Activated B cell treated with CpG ODN at 0.5 μM for 24 hours (primary cell): Measurements from ENCODE around the gene HIPK1. TPM values are rescaled to one million over a fixed set of nuclear protein-coding genes. Genes with fewer than 3 reads are reported as not detected.
"Not testable (repeated sequence)": the region's sequence is repeated elsewhere in the genome, so short reads cannot be mapped to it uniquely, and the experiment has no call there.

Experiments
- ATAC-seq: fragments of 200-7000 bp; cut with Tn5 transposase; one replicate; pipeline ENCODE4 v1.10.0; 2021; ENCODE audit warnings: low read depth, mild to moderate bottlenecking, moderate library complexity
- CTCF ChIA-PET: fragments of 350-600 bp; sonication (Branson Sonifier 250); formaldehyde crosslinking; loops from one replicate; lab custom pipeline; 2021; ENCODE audit warnings: antibody characterized with exemption; lab: Charles Lee
- POLR2A ChIA-PET: fragments of 350-600 bp; sonication (Branson Sonifier 250); formaldehyde crosslinking; loops from one replicate; lab custom pipeline; 2021; ENCODE audit warnings: antibody characterized with exemption; lab: Charles Lee
- DNase-seq: peaks from one replicate; pipeline ENCODE4 v3.0.0; 2022
- H3K27ac Mint-ChIP-seq: one replicate; pipeline ENCODE4 v1.8.0; 2020; ENCODE audit warnings: mixed read lengths
- H3K27me3 Mint-ChIP-seq: one replicate; pipeline ENCODE4 v1.8.0; 2021; ENCODE audit warnings: mixed read lengths
- H3K36me3 Mint-ChIP-seq: one replicate; pipeline ENCODE4 v1.8.0; 2021; ENCODE audit warnings: low read depth, mixed read lengths
- H3K4me1 Mint-ChIP-seq: one replicate; pipeline ENCODE4 v1.8.0; 2021; ENCODE audit warnings: mixed read lengths
- H3K4me3 Mint-ChIP-seq: one replicate; pipeline ENCODE4 v1.8.0; 2020; ENCODE audit warnings: mild to moderate bottlenecking, mixed read lengths
- H3K9me3 Mint-ChIP-seq: one replicate; pipeline ENCODE4 v1.8.0; 2020; ENCODE audit warnings: mixed read lengths
- intact Hi-C: fragments of 100-400 bp; cut with micrococcal nuclease; formaldehyde crosslinking; loops from one replicate; pipeline ENCODE4 v1.15.1; 2024
- total RNA-seq: library from RNA; stranded (reverse); gene quantifications from 2 replicates; pipeline ENCODE4 v1.2.3, GENCODE V29; 2022
- TF ChIP-seq, protein P1 (sequence below): fragments of 200-600 bp; IDR thresholded peaks from one replicate; pipeline ENCODE4 v1.8.0; 2022; ENCODE audit warnings: antibody characterized with exemption, mild to moderate bottlenecking

The HIPK1 gene
- total RNA-seq, 1 donor from 2014 or later = 39.0 TPM

- H3K27ac Mint-ChIP-seq = no peak overlapping the region
- TF ChIP-seq, protein P1, sequence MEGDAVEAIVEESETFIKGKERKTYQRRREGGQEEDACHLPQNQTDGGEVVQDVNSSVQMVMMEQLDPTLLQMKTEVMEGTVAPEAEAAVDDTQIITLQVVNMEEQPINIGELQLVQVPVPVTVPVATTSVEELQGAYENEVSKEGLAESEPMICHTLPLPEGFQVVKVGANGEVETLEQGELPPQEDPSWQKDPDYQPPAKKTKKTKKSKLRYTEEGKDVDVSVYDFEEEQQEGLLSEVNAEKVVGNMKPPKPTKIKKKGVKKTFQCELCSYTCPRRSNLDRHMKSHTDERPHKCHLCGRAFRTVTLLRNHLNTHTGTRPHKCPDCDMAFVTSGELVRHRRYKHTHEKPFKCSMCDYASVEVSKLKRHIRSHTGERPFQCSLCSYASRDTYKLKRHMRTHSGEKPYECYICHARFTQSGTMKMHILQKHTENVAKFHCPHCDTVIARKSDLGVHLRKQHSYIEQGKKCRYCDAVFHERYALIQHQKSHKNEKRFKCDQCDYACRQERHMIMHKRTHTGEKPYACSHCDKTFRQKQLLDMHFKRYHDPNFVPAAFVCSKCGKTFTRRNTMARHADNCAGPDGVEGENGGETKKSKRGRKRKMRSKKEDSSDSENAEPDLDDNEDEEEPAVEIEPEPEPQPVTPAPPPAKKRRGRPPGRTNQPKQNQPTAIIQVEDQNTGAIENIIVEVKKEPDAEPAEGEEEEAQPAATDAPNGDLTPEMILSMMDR = no peak
- peaks cover 2% of the 10 kb centered on the region for H3K9me3 Mint-ChIP-seq
- peaks cover 13% of the 10 kb centered on the region for H3K27me3 Mint-ChIP-seq
- H3K4me3 Mint-ChIP-seq = no peak overlapping the region
- intact Hi-C loops = no loop called here
- no peaks in the 10 kb centered on the region for H3K4me1 Mint-ChIP-seq
- ChIA-PET CTCF (no interaction called here), POLR2A (no interaction called here)
- ATAC-seq (no peak), DNase-seq (no peak)
- no peaks in the 10 kb centered on the region for H3K36me3 Mint-ChIP-seq
These were observed 73.5 kb downstream of the HIPK1 start for GRCh38 chr1:114002492-114003239.

GRCh38 chr1:114003431-114003830 lies 74.3 kb downstream of the HIPK1 start:
- CTCF ChIA-PET = no interaction called here
- DNase-seq = no peak
- intact Hi-C loops = no loop called here
- TF ChIP-seq, protein P1 = no peak
- Mint-ChIP-seq H3K36me3 (no peaks in the 10 kb centered on the region), H3K4me3 (no peak overlapping the region), H3K9me3 (peaks cover 2% of the 10 kb centered on the region), H3K4me1 (no peaks in the 10 kb centered on the region), H3K27ac (no peak overlapping the region), H3K27me3 (peaks cover 13% of the 10 kb centered on the region)
- POLR2A ChIA-PET = no interaction called here
- ATAC-seq = no peak

GRCh38 chr1:114006825-114007224 lies 77.7 kb downstream of the HIPK1 start:
- H3K9me3 Mint-ChIP-seq, H3K27ac Mint-ChIP-seq, DNase-seq: not testable (repeated sequence)

GRCh38 chr1:114008480-114008941 lies 79.4 kb downstream of the HIPK1 start:
- intact Hi-C loops = no loop called here
- ATAC-seq (no peak), DNase-seq (no peak)
- no peaks in the 10 kb centered on the region for H3K36me3 Mint-ChIP-seq
- ChIA-PET CTCF (no interaction called here), POLR2A (no interaction called here)
- no peak overlapping the region for H3K27ac Mint-ChIP-seq
- no peak overlapping the region for H3K4me3 Mint-ChIP-seq
- H3K27me3 Mint-ChIP-seq = peaks cover 9% of the 10 kb centered on the region
- H3K9me3 Mint-ChIP-seq = peaks cover 2% of the 10 kb centered on the region
- H3K4me1 Mint-ChIP-seq = no peaks in the 10 kb centered on the region
- TF ChIP-seq, protein P1 = no peak

More at GRCh38 chr1:114006825-114007224, 77.7 kb downstream of the HIPK1 start:
- H3K27me3 Mint-ChIP-seq = peaks cover 13% of the 10 kb centered on the region
- intact Hi-C loops, POLR2A ChIA-PET, CTCF ChIA-PET, ATAC-seq, H3K4me1 Mint-ChIP-seq, H3K36me3 Mint-ChIP-seq, H3K4me3 Mint-ChIP-seq: not testable (repeated sequence)

- TF ChIP-seq, protein P1 = no peak
- POLR2A ChIA-PET = no interaction called here
- DNase-seq = no peak
- no peak for ATAC-seq
- no peak overlapping the region for H3K27ac Mint-ChIP-seq
- H3K36me3 Mint-ChIP-seq = no peaks in the 10 kb centered on the region
- H3K27me3 Mint-ChIP-seq = peaks cover 11% of the 10 kb centered on the region
- intact Hi-C loops = no loop called here
- H3K9me3 Mint-ChIP-seq = peaks cover 2% of the 10 kb centered on the region
- no peak overlapping the region for H3K4me3 Mint-ChIP-seq
- no peaks in the 10 kb centered on the region for H3K4me1 Mint-ChIP-seq
- CTCF ChIA-PET = no interaction called here
These were observed 79.9 kb downstream of the HIPK1 start for GRCh38 chr1:114008993-114009392.
